Stimulated activated CD4-positive, alpha-beta T cell treated with anti-CD3 and anti-CD28 coated beads, Interleukin-4, amount 100 ng/mL, for 24 hours (primary cell): ENCODE data around the gene MORN2.
A peak's percentile ranks its signal among the peaks of the same experiment; 100 is the strongest.

ENCODE experiments used
- DNase-seq: peaks from one replicate; pipeline ENCODE4 v3.0.0-alpha.2; 2020

The MORN2 gene

GRCh38 chr2:38892819-38893218 lies 17.0 kb downstream of the MORN2 start:
- no peak for DNase-seq

- DNase-seq = no peak
These were observed 22.5 kb downstream of the MORN2 start for GRCh38 chr2:38898256-38898655.

GRCh38 chr2:38900726-38901125 lies 24.9 kb downstream of the MORN2 start:
- no peak for DNase-seq

DNA sequence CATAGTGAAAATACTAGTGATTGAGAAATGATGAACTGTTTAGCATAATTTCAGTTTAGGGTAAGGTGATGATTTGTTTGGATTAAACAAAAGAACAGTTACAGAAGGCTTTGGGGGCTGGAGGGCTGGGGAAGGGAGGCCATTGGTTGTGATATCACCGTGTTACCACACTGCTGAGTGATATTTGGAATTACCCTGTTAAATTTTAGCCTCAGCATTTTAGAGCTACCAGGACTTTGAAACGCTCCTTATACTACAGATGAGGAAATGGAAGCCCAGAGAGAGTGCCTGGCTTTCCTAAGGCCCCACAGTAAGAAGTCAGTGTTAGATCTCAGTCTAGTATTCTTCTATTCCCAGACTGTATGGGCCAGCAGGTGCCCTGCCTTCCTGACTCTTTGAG lies 29.5 kb downstream of the MORN2 start:
- no peak for DNase-seq

- no peak for DNase-seq
These were observed 31.5 kb downstream of the MORN2 start for GRCh38 chr2:38907242-38907641.

DNA sequence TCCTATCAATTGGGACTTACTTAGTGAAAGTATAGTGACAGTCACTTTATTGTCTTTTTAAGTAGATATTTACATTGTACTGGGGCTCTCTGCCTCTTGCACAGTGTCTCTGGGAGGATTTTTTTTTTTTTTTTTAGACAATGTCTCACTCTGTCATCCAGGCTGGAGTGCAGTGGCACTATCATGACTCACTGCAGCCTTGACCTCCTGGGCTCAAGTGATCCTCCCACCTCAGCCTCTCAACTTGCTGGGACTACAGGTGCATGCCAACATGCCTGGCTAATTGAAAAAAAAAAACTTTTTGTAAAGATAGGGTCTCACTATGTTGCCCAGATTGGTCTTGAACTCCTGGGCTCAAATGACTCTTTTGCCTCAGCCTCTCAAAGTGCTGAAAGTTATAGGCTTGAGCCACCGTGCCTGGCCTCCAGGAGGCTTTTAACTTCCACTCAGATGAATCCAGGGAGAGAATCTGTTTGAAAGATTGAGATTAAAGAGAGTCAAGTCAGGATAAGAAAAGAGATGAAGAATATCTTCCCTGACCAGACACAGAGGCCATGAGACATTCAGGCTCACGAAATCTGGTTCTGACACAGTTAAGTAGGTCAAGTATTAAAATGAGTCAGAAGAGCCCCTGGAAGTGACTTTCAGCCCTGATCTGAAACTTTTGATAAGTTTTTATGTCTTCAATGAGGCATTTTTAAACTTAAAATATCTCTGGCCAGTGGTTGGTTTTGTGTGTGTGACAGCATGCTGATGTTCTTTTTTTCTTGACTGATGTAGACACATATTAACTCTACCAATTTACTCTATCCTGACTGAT lies 32.2 kb downstream of the MORN2 start:
- peak; percentile 12 for DNase-seq

GRCh38 chr2:38909872-38910271 lies 34.1 kb downstream of the MORN2 start:
- no peak for DNase-seq

DNA sequence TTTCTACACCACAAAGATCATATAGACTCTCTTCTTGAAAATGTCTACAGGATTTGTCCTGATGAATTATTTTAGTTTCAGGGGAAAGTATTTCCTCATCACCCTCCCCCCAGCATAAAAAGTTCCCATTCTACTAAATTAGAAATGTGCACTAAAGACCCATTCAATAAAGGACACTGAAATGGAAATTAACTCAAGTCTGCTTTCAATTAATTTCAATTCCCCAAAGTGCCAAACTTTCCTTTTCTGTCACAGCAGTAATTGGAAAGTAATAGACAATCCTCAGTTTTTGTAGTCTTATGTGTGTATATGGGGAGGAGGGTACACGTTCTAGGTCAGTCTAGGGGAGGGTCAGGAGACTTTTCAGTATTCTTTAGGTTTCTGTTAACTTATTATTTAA lies 35.4 kb downstream of the MORN2 start:
- DNase-seq = no peak

DNA sequence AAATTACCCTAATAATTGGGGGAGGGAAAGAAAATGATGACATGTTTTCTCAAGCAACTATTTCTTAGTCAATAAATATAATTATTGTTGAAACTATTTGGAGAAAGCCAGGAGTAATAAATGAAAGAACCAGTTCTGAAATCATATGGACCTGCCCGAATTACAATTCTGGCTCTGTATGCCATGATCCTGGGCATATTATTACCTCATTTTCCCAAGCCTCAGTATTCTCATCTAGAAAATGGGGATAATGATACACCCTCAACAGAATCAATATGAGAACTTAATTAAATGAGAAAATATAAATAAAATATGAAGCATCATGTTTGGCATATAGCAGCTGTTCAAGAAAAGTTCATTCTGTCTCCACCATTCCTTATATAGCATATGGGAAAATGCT lies 36.8 kb downstream of the MORN2 start:
- no peak for DNase-seq

GRCh38 chr2:38922389-38922788 lies 46.6 kb downstream of the MORN2 start:
- no peak for DNase-seq

DNA sequence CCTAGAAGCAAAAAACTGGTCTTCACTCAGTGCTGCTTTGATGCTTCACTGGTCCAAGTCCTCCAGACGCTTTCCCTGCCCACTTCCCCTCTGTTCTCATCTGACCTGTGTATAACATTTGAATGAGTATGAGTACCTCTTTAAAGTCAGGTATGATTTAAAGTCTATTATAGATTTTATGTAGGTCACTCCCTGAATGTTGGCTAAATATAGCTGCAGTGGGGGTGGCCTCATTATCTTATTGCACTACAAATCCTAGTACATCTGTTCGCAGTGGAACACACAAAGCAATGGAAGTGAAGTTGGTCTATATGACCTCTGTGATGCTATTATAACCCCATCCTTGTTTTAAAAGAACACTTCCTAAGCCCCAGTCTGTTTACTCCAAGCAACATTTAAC lies 47.1 kb downstream of the MORN2 start:
- no peak for DNase-seq

GRCh38 chr2:38925982-38926381 lies 50.2 kb downstream of the MORN2 start:
- DNase-seq = no peak

GRCh38 chr2:38930600-38930999 lies 54.8 kb downstream of the MORN2 start:
- DNase-seq = no peak
